Measurements from ENCODE around the gene CCDC32. TPM values are rescaled to one million over a fixed set of nuclear protein-coding genes. Genes with fewer than 3 reads are reported as not detected.

CCDC32 gene, protein sequence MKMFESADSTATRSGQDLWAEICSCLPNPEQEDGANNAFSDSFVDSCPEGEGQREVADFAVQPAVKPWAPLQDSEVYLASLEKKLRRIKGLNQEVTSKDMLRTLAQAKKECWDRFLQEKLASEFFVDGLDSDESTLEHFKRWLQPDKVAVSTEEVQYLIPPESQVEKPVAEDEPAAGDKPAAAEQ
- 15.4 and 16.5 TPM in 2 replicates for polyA plus RNA-seq (2013)

DNA sequence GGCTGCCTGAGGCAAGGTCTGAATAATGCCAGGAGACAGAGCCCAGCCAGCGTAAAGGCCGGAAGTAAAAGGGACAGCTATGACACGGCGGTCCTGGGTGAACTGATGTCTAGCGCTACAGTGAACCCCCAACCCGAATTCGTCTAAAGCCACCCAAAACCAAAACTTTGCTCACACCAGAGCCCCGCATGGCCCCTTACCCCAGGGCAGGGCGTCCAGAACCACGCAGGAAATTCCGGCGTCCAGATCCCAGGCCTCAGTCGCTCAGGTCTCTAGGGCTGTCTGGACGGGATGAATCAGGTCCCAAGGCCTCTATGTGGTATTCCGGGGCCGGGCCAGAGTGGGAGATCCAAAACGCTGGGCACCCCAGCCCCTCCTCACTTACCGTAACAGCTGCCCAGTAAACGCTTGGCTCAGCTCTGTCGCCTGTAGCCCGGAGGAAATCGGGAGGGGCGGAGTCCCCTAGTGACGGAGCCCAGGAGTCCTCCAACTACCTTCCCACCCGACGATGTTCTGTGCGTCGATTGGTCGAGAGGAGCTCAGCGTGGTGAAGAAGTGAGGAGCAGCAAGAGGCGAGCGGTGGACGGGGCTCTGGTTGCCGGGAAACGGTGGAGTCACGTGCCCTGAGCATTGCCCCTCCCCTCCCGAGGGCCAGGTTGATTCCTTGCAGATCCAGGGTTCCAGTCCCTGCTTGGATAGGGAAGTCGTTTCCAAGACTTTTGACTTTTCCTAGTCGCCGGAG, at the start of gene CCDC32:
CCDC32 (minus strand) TSS at position 452 of the 742 bp plus-strand sequence. CDS start 2,027 bp downstream, outside the sequence.
- Histone ChIP-seq H4K12ac (ENCODE audit: low read depth, low read length) (no peak within 1 kb of the TSS), H3K79me1 (ENCODE audit: low read length) (peaks cover 7% of the 10 kb centered on the region), H2AK5ac (ENCODE audit: low read length) (no peak within 1 kb of the TSS), H4K8ac (ENCODE audit: low read depth, low read length) (peak within 1 kb of the TSS; percentile 77), H3K4me1 (ENCODE audit: control insufficient read depth in 1 of 2, insufficient read depth in 2 of 2, low read length in 2 of 2) (peaks cover 2% of the 10 kb centered on the region in 2 experiments), H2AFZ (ENCODE audit: insufficient read depth, low read length, poor library complexity) (peak within 1 kb of the TSS; percentile 80), H2BK12ac (ENCODE audit: low read length) (no peak within 1 kb of the TSS), H2BK120ac (ENCODE audit: insufficient read depth, low read length, poor library complexity) (peak within 1 kb of the TSS; percentile 40), H4K91ac (ENCODE audit: low read depth, low read length) (peak within 1 kb of the TSS; percentile 76), H3K23ac (ENCODE audit: low read length) (no peak within 1 kb of the TSS), H3K79me2 (ENCODE audit: control insufficient read depth, insufficient read depth, low read length, poor library complexity) (peaks cover 4% of the 10 kb centered on the region), H3K27me3 (ENCODE audit: insufficient read depth, low read length) (no peaks in the 10 kb centered on the region), H3K4me2 (ENCODE audit: low read length) (peak within 1 kb of the TSS; percentile 80), H3K4ac (ENCODE audit: low read depth, low read length) (peak within 1 kb of the TSS; percentile 48), H3K14ac (ENCODE audit: low read length) (peak within 1 kb of the TSS; percentile 64), H3K18ac (ENCODE audit: low read length) (peak within 1 kb of the TSS; percentile 67), H3K9me3 (ENCODE audit: insufficient read depth, low read depth, low read length) (no peaks in the 10 kb centered on the region), H3K9ac (ENCODE audit: low read length) (peak within 1 kb of the TSS; percentile 86), H2BK5ac (ENCODE audit: low read depth, low read length, poor library complexity) (peak within 1 kb of the TSS; percentile 73), H3K36me3 (ENCODE audit: control insufficient read depth in 1 of 2, insufficient read depth in 2 of 2, low read length in 2 of 2) (peaks cover 0 to 3% of the 10 kb centered on the region in 2 experiments), H3K27ac (ENCODE audit: low read depth, low read length) (peak within 1 kb of the TSS; percentile 88), H3K4me3 (ENCODE audit: low read depth, low read length) (peak within 1 kb of the TSS; percentile 82)
- peak; percentile 99 to 100 for DNase-seq
- no CpG with 5 or more reads among the region's 40 CpGs for WGBS (ENCODE audit: extremely low coverage, insufficient coverage, insufficient read length)

DNA sequence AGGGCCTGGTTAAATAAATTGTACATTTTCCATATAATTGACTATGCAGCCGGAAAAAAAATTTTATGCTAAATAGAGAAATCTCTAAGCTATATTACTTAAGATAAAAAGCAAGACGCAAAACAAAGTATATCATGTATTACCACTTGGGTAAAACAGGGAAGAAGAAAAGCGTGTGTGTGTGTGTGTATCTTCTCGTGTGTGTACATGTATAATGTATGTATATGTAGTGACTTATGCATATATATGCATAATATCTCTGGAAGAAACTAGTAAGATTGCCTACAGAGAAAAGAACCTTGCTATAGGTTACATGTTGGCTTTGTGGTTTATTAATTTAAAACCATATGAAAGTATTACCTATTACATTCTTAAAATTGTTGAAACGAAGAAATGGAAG, 48.2 kb upstream of the CCDC32 start:
- Histone ChIP-seq H3K18ac (ENCODE audit: low read length) (no peak overlapping the region), H3K4me1 (ENCODE audit: control insufficient read depth in 1 of 2, insufficient read depth in 2 of 2, low read length in 2 of 2) (no peaks in the 10 kb centered on the region), H3K23ac (ENCODE audit: low read length) (no peak overlapping the region), H2BK120ac (ENCODE audit: insufficient read depth, low read length, poor library complexity) (no peak overlapping the region), H3K36me3 (ENCODE audit: control insufficient read depth in 1 of 2, insufficient read depth in 2 of 2, low read length in 2 of 2) (peaks cover 5 to 6% of the 10 kb centered on the region in 2 experiments), H2AFZ (ENCODE audit: insufficient read depth, low read length, poor library complexity) (no peak overlapping the region), H3K27me3 (ENCODE audit: insufficient read depth, low read length) (no peaks in the 10 kb centered on the region), H3K14ac (ENCODE audit: low read length) (no peak overlapping the region), H2BK12ac (ENCODE audit: low read length) (no peak overlapping the region), H2BK5ac (ENCODE audit: low read depth, low read length, poor library complexity) (no peak overlapping the region), H3K79me1 (ENCODE audit: low read length) (no peaks in the 10 kb centered on the region), H2AK5ac (ENCODE audit: low read length) (no peak overlapping the region), H4K12ac (ENCODE audit: low read depth, low read length) (no peak overlapping the region), H3K79me2 (ENCODE audit: control insufficient read depth, insufficient read depth, low read length, poor library complexity) (no peaks in the 10 kb centered on the region), H4K8ac (ENCODE audit: low read depth, low read length) (no peak overlapping the region), H3K27ac (ENCODE audit: low read depth, low read length) (no peak overlapping the region), H4K91ac (ENCODE audit: low read depth, low read length) (no peak overlapping the region), H3K9ac (ENCODE audit: low read length) (no peak overlapping the region), H3K4me3 (ENCODE audit: low read depth, low read length) (no peak overlapping the region), H3K9me3 (ENCODE audit: insufficient read depth, low read depth, low read length) (no peaks in the 10 kb centered on the region), H3K4me2 (ENCODE audit: low read length) (no peak overlapping the region), H3K4ac (ENCODE audit: low read depth, low read length) (no peak overlapping the region)
- DNase-seq = no peak
- WGBS (ENCODE audit: extremely low coverage, insufficient coverage, insufficient read length) = no CpG with 5 or more reads among the region's 5 CpGs

DNA sequence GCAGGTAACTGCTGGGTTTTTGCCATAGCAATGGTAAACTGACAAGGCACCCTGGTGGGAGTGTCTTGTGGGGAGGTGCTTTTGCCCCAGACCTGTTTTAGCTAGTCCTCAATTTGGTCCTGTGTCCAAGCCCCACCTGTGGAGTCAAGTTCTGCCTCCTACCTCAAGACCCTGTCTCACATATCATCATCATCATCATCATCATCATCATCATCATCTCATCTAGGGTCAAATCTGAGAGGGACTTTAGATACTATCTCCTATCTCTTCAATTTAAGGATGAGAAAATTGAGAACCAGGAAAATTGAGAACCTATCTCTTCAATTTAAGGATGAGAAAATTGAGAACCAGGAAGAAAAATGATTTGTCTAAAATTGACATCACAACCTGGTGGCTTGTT, 39.1 kb upstream of the CCDC32 start:
- no peak for DNase-seq
- H2BK5ac ChIP-seq (ENCODE audit: low read depth, low read length, poor library complexity) = no peak overlapping the region
- H2AFZ ChIP-seq (ENCODE audit: insufficient read depth, low read length, poor library complexity) = no peak overlapping the region
- no peak overlapping the region for H3K23ac ChIP-seq (ENCODE audit: low read length)
- H4K12ac ChIP-seq (ENCODE audit: low read depth, low read length) = no peak overlapping the region
- no peak overlapping the region for H3K4me2 ChIP-seq (ENCODE audit: low read length)
- H3K27ac ChIP-seq (ENCODE audit: low read depth, low read length) = no peak overlapping the region
- peaks cover 5% of the 10 kb centered on the region in 2 experiments for H3K36me3 ChIP-seq (ENCODE audit: control insufficient read depth in 1 of 2, insufficient read depth in 2 of 2, low read length in 2 of 2)
- H3K9me3 ChIP-seq (ENCODE audit: insufficient read depth, low read depth, low read length) = no peaks in the 10 kb centered on the region
- H3K18ac ChIP-seq (ENCODE audit: low read length) = no peak overlapping the region
- no peak overlapping the region for H3K4ac ChIP-seq (ENCODE audit: low read depth, low read length)
- H3K14ac ChIP-seq (ENCODE audit: low read length) = no peak overlapping the region
- no peaks in the 10 kb centered on the region for H3K4me1 ChIP-seq (ENCODE audit: control insufficient read depth in 1 of 2, insufficient read depth in 2 of 2, low read length in 2 of 2)
- H3K4me3 ChIP-seq (ENCODE audit: low read depth, low read length) = no peak overlapping the region
- H3K27me3 ChIP-seq (ENCODE audit: insufficient read depth, low read length) = no peaks in the 10 kb centered on the region
- no peak overlapping the region for H4K8ac ChIP-seq (ENCODE audit: low read depth, low read length)
- H3K9ac ChIP-seq (ENCODE audit: low read length) = no peak overlapping the region
- no peaks in the 10 kb centered on the region for H3K79me2 ChIP-seq (ENCODE audit: control insufficient read depth, insufficient read depth, low read length, poor library complexity)
- H2BK120ac ChIP-seq (ENCODE audit: insufficient read depth, low read length, poor library complexity) = no peak overlapping the region
- H3K79me1 ChIP-seq (ENCODE audit: low read length) = no peaks in the 10 kb centered on the region
- H4K91ac ChIP-seq (ENCODE audit: low read depth, low read length) = no peak overlapping the region
- no peak overlapping the region for H2BK12ac ChIP-seq (ENCODE audit: low read length)
- no peak overlapping the region for H2AK5ac ChIP-seq (ENCODE audit: low read length)

DNA sequence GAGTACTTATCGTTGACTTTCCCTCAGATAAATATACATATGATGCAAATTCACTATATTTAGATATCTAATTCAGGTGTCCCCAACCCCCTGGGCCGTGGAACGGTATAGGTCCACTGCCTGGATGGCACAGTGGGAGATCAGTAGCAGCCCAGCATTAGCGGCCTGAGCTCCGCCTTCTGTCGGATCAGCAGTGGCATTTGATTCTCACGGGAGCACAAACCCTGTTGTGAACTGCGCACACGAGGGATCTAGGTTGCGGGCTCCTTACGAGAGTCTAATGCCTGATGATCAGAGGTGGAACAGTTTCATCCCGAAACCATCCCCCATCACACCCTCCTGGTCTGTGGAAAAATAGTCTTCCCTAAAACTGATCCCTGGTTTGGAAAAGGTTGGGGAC, 36.1 kb upstream of the CCDC32 start:
- Histone ChIP-seq H2AFZ (ENCODE audit: insufficient read depth, low read length, poor library complexity) (no peak overlapping the region), H3K27ac (ENCODE audit: low read depth, low read length) (no peak overlapping the region), H2BK5ac (ENCODE audit: low read depth, low read length, poor library complexity) (no peak overlapping the region), H3K79me2 (ENCODE audit: control insufficient read depth, insufficient read depth, low read length, poor library complexity) (no peaks in the 10 kb centered on the region), H4K91ac (ENCODE audit: low read depth, low read length) (no peak overlapping the region), H3K79me1 (ENCODE audit: low read length) (no peaks in the 10 kb centered on the region), H3K23ac (ENCODE audit: low read length) (no peak overlapping the region), H4K8ac (ENCODE audit: low read depth, low read length) (no peak overlapping the region), H3K4ac (ENCODE audit: low read depth, low read length) (no peak overlapping the region), H3K9me3 (ENCODE audit: insufficient read depth, low read depth, low read length) (no peaks in the 10 kb centered on the region), H3K4me1 (ENCODE audit: control insufficient read depth in 1 of 2, insufficient read depth in 2 of 2, low read length in 2 of 2) (no peaks in the 10 kb centered on the region), H3K4me2 (ENCODE audit: low read length) (no peak overlapping the region), H2BK12ac (ENCODE audit: low read length) (no peak overlapping the region), H4K12ac (ENCODE audit: low read depth, low read length) (no peak overlapping the region), H3K9ac (ENCODE audit: low read length) (no peak overlapping the region), H3K36me3 (ENCODE audit: control insufficient read depth in 1 of 2, insufficient read depth in 2 of 2, low read length in 2 of 2) (no peaks in the 10 kb centered on the region), H3K27me3 (ENCODE audit: insufficient read depth, low read length) (no peaks in the 10 kb centered on the region), H3K18ac (ENCODE audit: low read length) (no peak overlapping the region), H2BK120ac (ENCODE audit: insufficient read depth, low read length, poor library complexity) (no peak overlapping the region), H2AK5ac (ENCODE audit: low read length) (no peak overlapping the region), H3K4me3 (ENCODE audit: low read depth, low read length) (no peak overlapping the region), H3K14ac (ENCODE audit: low read length) (no peak overlapping the region)
- no CpG with 5 or more reads among the region's 12 CpGs for WGBS (ENCODE audit: extremely low coverage, insufficient coverage, insufficient read length)
- DNase-seq = peak in 1 of 2 donors; percentile 4

Measured in trophoblast cell (in vitro differentiated cells and primary cell).